Hematopoietic multipotent progenitor cell (in vitro differentiated cells): ENCODE data around the gene ANKDD1A. TPM values are rescaled to one million over a fixed set of nuclear protein-coding genes. Genes with fewer than 3 reads are reported as not detected.

Experiments
- DNase-seq, 3 donors: peaks; one replicate each; pipeline ENCODE4 v3.0.0-alpha.2; 2011 to 2015; ENCODE audit warnings: low read depth in 2 of 3, low spot score in 2 of 3
- total RNA-seq: library from RNA; depleted of rRNA; stranded (reverse); fragments of >200 nt; gene quantifications from one replicate; pipeline ENCODE4 v1.2.3, GENCODE V29; 2012

The ANKDD1A gene
- 6.2 TPM for total RNA-seq

GRCh38 chr15:64911311-64912186, at the start of gene ANKDD1A:
TSS of gene ANKDD1A (plus strand) at chr15:64911902. CDS start at chr15:64911931, 29 bp downstream.
- DNase-seq, result peak in 2 of 3 donors; percentile 41 to 47

GRCh38 chr15:64861960-64862359, 49.7 kb upstream of the ANKDD1A start:
- DNase-seq, result no peak

- no peak for DNase-seq
Observed at GRCh38 chr15:64862408-64862807, 49.3 kb upstream of the ANKDD1A start.

GRCh38 chr15:64864068-64864467, 47.6 kb upstream of the ANKDD1A start:
- no peak for DNase-seq

GRCh38 chr15:64865126-64865997, 46.3 kb upstream of the ANKDD1A start:
- no peak for DNase-seq

GRCh38 chr15:64865998-64866520, 45.6 kb upstream of the ANKDD1A start:
- no peak for DNase-seq

GRCh38 chr15:64869501-64869900, 42.2 kb upstream of the ANKDD1A start:
- DNase-seq, result no peak

GRCh38 chr15:64870353-64870752, 41.3 kb upstream of the ANKDD1A start:
- peak in 2 of 3 donors; percentile 77 to 86 for DNase-seq

GRCh38 chr15:64875641-64876223, 36.0 kb upstream of the ANKDD1A start:
- no peak for DNase-seq

- no peak for DNase-seq
Observed at GRCh38 chr15:64877435-64877834, 34.3 kb upstream of the ANKDD1A start.

- DNase-seq, result no peak
Observed at GRCh38 chr15:64878705-64879104, 33.0 kb upstream of the ANKDD1A start.

- DNase-seq, result peak in 2 of 3 donors; percentile 49 to 66
Observed at GRCh38 chr15:64883100-64883581, 28.6 kb upstream of the ANKDD1A start.

- DNase-seq, result peak in 2 of 3 donors; percentile 80 to 92
Observed at GRCh38 chr15:64883997-64884511, 27.6 kb upstream of the ANKDD1A start.

GRCh38 chr15:64884679-64885078, 27.0 kb upstream of the ANKDD1A start:
- no peak for DNase-seq

- DNase-seq, result no peak
Observed at GRCh38 chr15:64888336-64888735, 23.4 kb upstream of the ANKDD1A start.

GRCh38 chr15:64891561-64891960, 20.1 kb upstream of the ANKDD1A start:
- DNase-seq, result no peak

GRCh38 chr15:64892847-64893403, 18.8 kb upstream of the ANKDD1A start:
- no peak for DNase-seq

GRCh38 chr15:64893481-64894394, 18.0 kb upstream of the ANKDD1A start:
- peak; percentile 87 to 100 (median 100) for DNase-seq
